HG03139 (cell line): ENCODE measurements around the gene C15orf39.
"Not testable (repeated sequence)": the region's sequence is repeated elsewhere in the genome, so short reads cannot be mapped to it uniquely, and the experiment has no call there.

Experiments used
- ATAC-seq: cut with Tn5 transposase; IDR thresholded peaks from one replicate; pipeline ENCODE4 v1.9.1; 2021; ENCODE audit not compliant: unreplicated experiment

C15orf39 gene

DNA sequence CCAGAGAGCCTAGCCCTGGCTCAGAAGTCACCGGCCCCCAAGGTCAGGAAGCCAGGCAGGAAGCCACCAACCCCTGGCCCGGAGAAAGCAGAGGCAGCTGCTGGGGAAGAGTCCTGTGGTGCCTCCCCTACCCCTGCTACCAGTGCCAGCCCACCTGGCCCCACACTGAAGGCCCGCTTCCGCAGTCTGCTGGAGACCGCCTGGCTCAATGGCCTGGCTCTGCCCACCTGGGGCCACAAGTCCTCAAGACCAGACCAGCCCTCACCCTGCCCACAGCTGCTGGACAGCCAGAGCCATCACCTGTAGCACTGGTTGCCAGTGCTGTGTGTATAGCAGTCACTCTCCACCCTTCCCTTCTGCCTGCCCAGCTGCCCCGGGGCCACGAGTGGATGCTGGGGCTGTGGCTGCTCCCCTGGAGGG is 9.1 kb downstream of the C15orf39 start:
- ATAC-seq: no peak

DNA sequence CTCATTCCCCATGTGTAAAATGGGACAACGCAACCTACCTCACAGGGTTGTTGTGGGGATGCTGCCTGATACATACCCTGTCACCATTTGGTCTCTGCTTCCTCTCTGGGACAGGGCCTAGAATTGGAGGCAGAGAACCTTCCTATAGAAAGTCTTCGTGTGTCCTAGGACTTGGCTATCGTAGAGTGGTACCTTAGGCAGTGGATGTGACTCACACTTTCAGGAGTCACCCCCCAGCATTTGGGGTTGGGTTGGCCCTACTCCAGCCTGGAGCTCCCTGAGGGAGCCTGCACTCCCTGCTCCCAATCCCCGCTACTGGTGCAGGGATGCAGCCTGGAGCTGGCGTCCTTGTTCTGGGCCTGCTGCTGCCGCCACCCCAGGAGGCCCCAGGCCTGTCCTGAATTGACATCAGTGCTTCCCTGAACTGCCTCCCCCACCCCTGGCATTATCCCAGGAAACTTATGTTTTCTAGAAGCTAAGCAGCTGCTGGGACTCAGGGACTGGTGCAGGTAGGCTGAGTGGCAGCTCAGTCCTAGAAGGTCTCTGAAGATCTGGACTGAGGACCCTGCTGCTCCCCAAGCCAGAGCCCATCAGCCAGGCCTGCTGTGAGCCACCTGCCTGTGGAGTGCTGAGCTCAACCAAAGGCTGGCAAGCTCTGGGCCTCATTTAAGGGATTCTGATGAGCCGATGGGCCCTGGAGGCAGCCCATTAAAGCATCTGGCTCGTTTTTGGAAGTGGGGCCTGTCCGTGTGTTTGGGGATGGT is 9.9 kb downstream of the C15orf39 start:
- no peak for ATAC-seq

DNA sequence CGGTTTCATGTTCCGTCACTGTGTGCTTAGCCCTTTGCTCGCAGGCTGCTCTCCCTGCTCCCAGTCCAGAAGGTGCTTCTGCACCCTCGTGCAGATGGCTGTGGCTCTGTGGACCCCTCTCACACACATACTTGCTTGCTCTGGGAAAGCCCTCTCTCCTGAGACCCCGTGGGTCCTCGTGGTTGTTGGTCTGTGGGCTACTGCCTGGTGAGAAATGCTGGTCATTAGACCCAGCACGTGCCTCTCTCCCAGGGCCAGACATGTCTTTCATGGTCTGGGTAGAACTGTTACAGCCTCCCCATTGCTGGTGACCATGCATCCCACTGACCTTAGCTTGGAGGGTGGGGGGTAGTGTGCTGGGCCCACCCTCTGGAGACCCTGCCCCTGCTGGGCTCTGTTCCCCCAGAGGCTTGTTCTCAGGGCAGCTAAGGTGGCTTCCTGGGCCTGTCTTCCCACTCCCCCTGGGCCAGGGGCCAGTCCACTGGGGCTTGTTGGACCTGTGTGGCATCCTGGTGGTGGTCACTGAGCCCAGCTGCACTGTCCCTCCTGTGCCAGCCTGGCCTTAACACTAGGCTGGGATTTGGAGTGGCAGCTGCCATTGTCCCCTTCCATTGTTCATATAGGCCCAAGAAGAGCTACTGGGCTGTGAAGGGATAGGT is 10.6 kb downstream of the C15orf39 start:
- ATAC-seq: no peak

GRCh38 chr15:75213212-75213767 is 11.6 kb downstream of the C15orf39 start:
- no peak for ATAC-seq

DNA sequence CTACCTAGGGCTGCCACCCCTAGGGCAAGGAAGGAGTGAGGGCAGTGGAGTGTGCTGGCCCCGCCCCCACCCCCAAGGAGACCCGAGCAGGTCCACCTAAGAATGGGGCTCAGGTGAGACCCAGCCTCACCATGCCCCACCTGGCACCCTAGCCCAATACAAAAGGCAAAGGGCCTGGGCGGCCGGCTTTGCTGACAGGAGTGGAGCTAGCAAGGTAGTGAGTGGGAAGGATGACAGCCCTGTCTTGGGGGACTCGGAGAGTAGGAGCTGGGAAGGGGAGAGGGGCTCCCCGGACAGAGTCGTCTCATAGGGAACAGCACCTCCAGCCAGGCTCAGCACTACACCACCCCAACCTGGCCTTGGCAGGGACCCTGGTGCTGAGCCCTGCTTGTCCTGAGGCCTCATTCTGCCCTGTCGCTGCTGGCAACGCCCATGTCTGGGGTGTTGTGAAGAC is 12.1 kb downstream of the C15orf39 start:
- ATAC-seq: no peak

- no peak for ATAC-seq
Measured at GRCh38 chr15:75214293-75215096, 12.8 kb downstream of the C15orf39 start.

GRCh38 chr15:75215107-75216004 is 13.7 kb downstream of the C15orf39 start:
- ATAC-seq: no peak

GRCh38 chr15:75217012-75217411 is 15.3 kb downstream of the C15orf39 start:
- ATAC-seq: no peak

DNA sequence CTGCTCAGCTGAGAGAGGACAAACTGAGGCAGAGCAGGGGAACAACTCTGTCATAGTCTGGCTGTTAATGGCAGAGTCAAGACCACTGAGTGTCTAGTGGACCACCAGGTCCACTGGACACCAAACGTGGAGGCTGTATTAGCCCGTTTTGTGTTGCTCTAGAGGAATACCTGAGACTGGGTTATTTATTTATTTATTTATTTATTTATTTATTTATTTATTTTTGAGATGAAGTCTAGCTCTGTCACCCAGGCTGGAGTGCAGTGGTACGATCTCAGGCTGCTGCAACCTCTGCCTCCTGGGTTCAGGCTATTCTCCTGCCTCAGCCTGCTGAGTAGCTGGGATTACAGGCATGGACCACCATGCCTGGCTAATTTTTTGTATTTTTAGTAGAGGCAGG is 15.9 kb downstream of the C15orf39 start:
- not testable (repeated sequence) for ATAC-seq

DNA sequence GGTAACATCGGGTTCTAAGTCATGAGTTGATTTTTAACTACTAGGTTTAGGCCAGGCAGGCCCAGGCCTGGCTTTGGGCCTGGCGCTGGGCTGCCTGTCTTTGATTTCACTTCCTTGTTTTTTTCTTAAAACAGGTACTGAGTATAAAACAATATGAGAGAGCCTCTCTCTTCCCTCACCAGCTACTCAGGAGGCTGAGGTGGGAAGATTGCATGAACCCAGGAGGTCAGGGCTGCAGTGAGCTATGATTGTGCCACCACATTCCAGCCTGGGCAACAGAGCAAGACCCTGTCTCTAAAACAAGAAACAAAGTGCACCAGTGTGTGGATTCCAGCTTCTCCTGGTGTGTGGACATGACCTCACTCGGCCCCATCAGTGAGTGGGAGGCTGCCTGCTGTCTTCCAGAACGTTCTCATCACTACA is 17.8 kb downstream of the C15orf39 start:
- not testable (repeated sequence) for ATAC-seq

DNA sequence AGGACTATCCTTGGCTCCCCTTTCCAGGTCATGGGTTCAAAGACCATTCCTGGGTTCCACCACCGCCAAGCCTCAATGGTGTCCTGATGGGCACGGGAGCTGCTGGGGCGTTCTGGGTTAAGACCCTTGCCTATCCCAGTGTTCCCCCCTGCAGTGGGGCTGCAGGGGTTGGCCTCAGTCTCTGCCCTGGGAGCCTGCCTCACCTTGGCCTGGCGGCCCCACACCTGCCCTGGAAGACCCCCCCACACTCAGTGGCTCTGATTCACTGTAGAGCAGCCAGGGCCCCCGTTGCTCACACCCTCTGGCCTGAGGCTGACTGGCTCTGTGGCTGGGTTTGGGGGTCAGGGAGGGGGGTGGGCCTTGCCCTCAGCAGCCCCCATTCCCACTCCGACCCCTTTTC is 22.0 kb downstream of the C15orf39 start:
- ATAC-seq: no peak

DNA sequence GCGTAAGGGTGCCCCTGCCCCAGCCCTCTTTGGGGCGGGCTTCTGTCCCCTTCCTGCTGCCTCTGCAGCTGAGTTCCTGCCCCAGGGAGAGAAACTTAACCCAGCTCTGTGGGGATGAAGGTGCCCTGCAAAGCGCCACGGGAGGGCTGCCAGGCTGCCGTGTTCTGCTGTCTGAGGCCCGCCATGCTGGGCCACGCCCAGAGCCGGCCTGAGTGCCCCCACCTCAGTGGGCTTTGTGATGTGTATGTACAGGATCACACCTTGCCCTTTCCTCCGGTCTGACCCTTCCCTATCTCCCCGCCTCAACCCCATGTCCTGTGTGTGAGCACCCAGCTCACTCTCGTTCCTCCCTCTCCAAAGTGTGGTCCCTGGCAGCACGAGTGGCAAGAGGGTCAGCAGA is 22.6 kb downstream of the C15orf39 start:
- no peak for ATAC-seq

GRCh38 chr15:75225102-75225836 is 23.6 kb downstream of the C15orf39 start:
- ATAC-seq: not testable (repeated sequence)

GRCh38 chr15:75225951-75226732 is 24.5 kb downstream of the C15orf39 start:
- ATAC-seq: no peak

- ATAC-seq: not testable (repeated sequence)
Measured at GRCh38 chr15:75227112-75227511, 25.4 kb downstream of the C15orf39 start.

GRCh38 chr15:75227663-75228280 is 26.1 kb downstream of the C15orf39 start:
- no peak for ATAC-seq

DNA sequence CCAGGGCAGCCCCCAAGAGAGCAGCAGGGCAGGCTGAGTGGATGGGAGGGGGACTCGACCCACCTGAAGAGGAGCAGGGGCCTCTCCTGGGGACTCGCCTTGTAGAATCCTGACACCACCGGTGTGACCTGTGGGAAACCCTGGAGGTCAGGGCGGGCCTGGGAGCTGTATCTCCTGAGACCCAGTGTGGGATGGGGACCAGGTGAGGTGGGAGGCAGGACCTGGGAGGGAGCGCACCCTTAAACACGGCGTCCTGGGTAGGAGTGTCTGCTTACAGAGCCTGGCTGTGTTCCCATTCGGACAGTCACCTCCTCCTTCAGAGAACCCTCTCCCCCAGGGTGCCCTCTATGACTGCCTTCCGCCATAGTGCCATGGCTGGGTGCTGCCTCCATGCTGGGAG is 27.1 kb downstream of the C15orf39 start:
- no peak for ATAC-seq
